HepG2 (cell line): Measurements from ENCODE around the gene RAB3C.

ENCODE experiments used
- KDM6A ChIP-seq: IDR thresholded peaks from 2 replicates; pipeline ENCODE4 v1.6.1; 2016; ENCODE audit warnings: low read depth
- SNAPC2 ChIP-seq: sonication (generic); formaldehyde crosslinking; IDR thresholded peaks from 2 replicates; pipeline ENCODE4 v1.8.1; 2022; ENCODE audit warnings: mild to moderate bottlenecking, missing genetic modification reagents
- SUZ12 ChIP-seq: fragments of 150-350 bp; IDR thresholded peaks from 2 replicates; pipeline ENCODE4 v1.6.1; 2014; ENCODE audit warnings: low read depth, low read length
- TBX2 ChIP-seq: sonication (generic); formaldehyde crosslinking; IDR thresholded peaks from 2 replicates; pipeline ENCODE4 v1.5.0; 2020; ENCODE audit warnings: missing genetic modification reagents, mild to moderate bottlenecking, borderline replicate concordance
- ZFX ChIP-seq: sonication (generic); formaldehyde crosslinking; IDR thresholded peaks from 2 replicates; pipeline ENCODE4 v1.4.0; 2020; ENCODE audit warnings: mild to moderate bottlenecking, low read depth, missing genetic modification reagents, moderate library complexity
- ZNF207 ChIP-seq: fragments of 450-650 bp; IDR thresholded peaks from 2 replicates; pipeline ENCODE4 v1.6.1; 2016; ENCODE audit warnings: antibody characterized with exemption, borderline replicate concordance
- TF ChIP-seq, protein P1 (sequence below): IDR thresholded peaks from 2 replicates; pipeline ENCODE4 v1.6.1; 2016
- TF ChIP-seq, protein P2 (sequence below): sonication (generic); formaldehyde crosslinking; IDR thresholded peaks from 2 replicates; pipeline ENCODE4 v1.8.0; 2022; ENCODE audit warnings: missing genetic modification reagents, mild to moderate bottlenecking, moderate library complexity, borderline replicate concordance
- TF ChIP-seq, protein P3 (sequence below): sonication (generic); formaldehyde crosslinking; IDR thresholded peaks from 2 replicates; pipeline ENCODE4 v1.4.0; 2020; ENCODE audit warnings: missing genetic modification reagents, mild to moderate bottlenecking, borderline replicate concordance
- TF ChIP-seq, protein P4 (sequence below): IDR thresholded peaks from 2 replicates; pipeline ENCODE4 v1.6.1; 2012; ENCODE audit warnings: inconsistent platforms

DNA sequence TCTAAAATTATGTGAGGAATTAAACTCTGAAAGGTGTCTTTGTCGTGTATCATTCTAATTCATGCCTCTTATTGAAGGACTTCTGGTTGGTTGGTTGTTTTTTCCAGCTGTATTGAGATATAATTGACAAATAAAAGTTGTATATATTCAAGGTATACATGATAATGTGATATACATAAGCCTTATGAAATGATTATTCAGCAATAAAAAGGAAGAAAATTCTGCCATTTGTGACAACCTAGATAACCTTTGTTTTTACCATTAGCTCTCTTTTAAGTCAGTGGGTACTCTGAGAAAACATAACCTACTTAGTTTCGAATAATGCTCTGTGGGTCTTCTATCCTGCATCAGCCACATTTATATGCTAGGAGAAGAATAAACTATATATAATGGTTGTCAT is 89.6 kb downstream of the RAB3C start:
- TF ChIP-seq, protein P1, sequence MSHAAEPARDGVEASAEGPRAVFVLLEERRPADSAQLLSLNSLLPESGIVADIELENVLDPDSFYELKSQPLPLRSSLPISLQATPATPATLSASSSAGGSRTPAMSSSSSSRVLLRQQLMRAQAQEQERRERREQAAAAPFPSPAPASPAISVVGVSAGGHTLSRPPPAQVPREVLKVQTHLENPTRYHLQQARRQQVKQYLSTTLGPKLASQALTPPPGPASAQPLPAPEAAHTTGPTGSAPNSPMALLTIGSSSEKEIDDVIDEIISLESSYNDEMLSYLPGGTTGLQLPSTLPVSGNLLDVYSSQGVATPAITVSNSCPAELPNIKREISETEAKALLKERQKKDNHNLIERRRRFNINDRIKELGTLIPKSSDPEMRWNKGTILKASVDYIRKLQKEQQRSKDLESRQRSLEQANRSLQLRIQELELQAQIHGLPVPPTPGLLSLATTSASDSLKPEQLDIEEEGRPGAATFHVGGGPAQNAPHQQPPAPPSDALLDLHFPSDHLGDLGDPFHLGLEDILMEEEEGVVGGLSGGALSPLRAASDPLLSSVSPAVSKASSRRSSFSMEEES = no peak
- TF ChIP-seq KDM6A (CRISPR knock-in tag) (no peak), SNAPC2 (CRISPR knock-in tag) (no peak), SUZ12 (no peak), ZNF207 (no peak), ZFX (no peak), TBX2 (CRISPR knock-in tag) (no peak)
- TF ChIP-seq, protein P2, sequence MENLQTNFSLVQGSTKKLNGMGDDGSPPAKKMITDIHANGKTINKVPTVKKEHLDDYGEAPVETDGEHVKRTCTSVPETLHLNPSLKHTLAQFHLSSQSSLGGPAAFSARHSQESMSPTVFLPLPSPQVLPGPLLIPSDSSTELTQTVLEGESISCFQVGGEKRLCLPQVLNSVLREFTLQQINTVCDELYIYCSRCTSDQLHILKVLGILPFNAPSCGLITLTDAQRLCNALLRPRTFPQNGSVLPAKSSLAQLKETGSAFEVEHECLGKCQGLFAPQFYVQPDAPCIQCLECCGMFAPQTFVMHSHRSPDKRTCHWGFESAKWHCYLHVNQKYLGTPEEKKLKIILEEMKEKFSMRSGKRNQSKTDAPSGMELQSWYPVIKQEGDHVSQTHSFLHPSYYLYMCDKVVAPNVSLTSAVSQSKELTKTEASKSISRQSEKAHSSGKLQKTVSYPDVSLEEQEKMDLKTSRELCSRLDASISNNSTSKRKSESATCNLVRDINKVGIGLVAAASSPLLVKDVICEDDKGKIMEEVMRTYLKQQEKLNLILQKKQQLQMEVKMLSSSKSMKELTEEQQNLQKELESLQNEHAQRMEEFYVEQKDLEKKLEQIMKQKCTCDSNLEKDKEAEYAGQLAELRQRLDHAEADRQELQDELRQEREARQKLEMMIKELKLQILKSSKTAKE (CRISPR knock-in tag) = no peak
- TF ChIP-seq, protein P3, sequence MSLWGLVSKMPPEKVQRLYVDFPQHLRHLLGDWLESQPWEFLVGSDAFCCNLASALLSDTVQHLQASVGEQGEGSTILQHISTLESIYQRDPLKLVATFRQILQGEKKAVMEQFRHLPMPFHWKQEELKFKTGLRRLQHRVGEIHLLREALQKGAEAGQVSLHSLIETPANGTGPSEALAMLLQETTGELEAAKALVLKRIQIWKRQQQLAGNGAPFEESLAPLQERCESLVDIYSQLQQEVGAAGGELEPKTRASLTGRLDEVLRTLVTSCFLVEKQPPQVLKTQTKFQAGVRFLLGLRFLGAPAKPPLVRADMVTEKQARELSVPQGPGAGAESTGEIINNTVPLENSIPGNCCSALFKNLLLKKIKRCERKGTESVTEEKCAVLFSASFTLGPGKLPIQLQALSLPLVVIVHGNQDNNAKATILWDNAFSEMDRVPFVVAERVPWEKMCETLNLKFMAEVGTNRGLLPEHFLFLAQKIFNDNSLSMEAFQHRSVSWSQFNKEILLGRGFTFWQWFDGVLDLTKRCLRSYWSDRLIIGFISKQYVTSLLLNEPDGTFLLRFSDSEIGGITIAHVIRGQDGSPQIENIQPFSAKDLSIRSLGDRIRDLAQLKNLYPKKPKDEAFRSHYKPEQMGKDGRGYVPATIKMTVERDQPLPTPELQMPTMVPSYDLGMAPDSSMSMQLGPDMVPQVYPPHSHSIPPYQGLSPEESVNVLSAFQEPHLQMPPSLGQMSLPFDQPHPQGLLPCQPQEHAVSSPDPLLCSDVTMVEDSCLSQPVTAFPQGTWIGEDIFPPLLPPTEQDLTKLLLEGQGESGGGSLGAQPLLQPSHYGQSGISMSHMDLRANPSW (CRISPR knock-in tag) = no peak
- TF ChIP-seq, protein P4, sequence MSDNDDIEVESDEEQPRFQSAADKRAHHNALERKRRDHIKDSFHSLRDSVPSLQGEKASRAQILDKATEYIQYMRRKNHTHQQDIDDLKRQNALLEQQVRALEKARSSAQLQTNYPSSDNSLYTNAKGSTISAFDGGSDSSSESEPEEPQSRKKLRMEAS = no peak
